HG02798 (cell line): Measurements from ENCODE around the gene MAP3K14.
A peak's percentile ranks its signal among the peaks of the same experiment; 100 is the strongest.

ENCODE experiments used
- ATAC-seq: cut with Tn5 transposase; IDR thresholded peaks from one replicate; pipeline ENCODE4 v1.9.1; 2021; ENCODE audit warnings: mild to moderate bottlenecking; ENCODE audit not compliant: unreplicated experiment, poor library complexity

Gene MAP3K14

DNA sequence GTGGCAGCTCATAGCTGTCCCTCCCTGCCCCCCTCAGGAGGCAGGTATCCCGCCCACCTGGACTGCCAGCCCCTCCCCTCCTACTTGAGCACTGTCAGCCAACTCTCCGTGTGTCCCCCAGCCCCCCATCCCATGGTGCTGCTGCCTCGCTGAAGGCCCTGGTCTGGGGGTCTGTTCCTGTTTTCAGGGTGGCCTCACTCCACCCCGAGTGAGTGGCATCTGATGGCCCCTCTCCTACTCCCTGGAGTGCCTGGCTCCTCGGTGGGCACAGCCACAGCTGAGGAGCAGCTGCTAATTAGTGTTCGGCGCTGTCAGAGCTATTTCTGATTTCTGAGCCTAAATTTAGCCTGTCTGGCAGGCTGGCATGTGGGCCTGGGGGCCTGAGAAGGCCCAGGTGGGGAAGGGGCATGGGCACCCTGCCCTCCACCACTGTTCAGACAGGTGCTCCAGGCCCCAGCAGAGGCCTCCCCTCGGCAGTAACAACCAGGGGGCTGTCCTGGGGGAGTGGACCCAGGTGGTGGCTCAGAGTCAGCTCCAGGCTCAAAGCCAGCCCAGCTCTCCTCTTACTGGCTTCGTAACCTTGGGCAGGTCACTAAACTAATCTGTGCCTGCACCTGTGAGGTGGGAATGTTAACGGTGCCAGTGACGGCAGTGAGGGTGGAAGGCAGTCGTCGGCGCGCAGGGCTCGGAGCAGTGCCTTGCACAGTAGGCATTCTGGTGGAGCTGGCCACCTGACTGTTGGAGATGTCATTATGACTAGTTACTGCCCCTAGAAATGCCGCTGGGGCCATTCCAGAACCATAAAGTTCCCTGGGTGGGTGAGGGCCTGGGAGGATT, 88.7 kb downstream of the MAP3K14 start:
- no peak for ATAC-seq

DNA sequence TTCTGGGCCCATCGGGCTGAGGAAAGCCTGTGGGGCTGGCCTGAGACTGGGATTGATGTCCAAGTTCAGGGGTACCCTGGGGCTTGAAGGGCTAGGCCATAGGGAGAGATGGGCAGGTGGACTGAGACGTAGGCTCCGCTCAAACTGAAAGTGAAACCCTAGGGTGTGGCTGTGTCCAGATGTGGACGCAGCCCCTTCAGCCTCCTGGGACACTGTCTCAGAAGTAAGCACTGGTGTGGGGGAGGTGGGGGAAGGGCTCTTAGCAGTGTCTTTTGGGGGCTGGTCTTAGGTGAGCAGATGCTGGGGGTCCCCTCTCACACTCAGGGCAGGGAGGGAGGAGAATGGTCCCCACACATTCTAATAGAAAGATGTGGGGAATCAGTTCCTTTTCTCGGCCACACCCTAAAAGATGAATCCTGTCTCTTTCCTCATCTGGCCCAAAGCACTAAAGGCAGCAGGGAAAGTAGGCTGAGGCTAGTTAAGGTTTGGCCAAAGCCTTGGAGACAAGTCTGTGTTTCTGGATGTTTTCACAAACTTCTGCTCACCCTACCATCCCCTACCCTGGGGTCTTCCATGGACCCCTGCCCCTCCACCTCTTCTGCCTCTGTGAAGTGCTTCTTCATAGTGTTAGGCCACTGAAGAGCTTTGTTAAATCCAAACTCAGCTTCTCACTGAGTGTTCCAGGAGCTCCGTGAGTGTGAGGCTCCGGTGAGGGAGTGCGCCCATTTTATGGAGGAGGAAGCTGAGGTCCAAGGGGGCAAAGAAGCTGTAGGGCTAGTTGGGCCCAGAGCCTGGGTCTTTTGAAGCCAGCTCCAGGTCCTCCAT, 89.5 kb downstream of the MAP3K14 start:
- ATAC-seq = peak; percentile 23

DNA sequence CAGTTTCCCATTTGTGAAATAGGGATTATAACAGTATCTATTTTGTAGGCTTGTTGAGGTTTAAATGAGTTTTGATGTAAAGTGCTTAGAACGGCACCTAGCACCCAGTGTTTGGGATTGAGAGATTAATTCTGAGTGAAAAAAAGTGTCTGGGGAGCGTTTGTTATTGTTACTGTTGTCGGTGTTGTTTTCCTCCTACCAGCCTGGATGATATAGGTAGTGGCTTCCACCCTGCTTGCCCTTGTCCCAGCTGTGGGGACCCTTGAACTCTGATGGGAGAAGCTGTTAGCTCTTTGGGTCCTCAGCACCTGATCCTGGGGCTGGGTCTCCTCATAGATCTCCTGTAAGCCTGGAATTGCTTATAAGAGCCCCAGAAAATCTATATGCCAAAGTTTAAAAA, 90.2 kb downstream of the MAP3K14 start:
- ATAC-seq = no peak

DNA sequence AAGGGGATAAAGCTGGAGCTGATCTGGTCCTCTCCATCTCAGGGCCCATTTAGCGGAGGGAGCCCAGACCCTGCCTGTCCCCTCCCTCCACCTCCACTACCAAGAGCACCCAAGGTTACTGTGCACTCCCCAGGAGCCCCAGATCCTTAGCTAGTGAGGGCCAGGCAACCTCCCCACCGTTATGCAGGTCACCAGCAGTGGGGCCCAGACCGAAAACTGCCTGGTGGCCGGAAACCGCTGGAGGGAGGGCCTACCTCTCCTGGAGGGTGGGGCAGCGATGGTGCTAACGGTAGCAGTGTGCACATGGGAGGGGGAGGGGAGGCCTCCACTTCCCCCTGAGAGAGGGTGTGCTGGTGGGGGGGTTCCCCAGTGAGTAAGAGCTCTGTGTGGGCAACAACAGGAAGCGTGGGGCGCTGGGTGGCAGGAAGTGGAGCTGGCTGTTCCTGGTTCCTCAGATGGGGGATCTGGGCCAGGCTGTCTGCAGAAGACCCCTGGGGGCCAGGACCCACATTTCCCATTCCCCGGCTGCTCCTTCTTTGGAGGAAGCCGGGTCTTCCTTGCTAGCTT, 90.8 kb downstream of the MAP3K14 start:
- ATAC-seq = peak; percentile 62

DNA sequence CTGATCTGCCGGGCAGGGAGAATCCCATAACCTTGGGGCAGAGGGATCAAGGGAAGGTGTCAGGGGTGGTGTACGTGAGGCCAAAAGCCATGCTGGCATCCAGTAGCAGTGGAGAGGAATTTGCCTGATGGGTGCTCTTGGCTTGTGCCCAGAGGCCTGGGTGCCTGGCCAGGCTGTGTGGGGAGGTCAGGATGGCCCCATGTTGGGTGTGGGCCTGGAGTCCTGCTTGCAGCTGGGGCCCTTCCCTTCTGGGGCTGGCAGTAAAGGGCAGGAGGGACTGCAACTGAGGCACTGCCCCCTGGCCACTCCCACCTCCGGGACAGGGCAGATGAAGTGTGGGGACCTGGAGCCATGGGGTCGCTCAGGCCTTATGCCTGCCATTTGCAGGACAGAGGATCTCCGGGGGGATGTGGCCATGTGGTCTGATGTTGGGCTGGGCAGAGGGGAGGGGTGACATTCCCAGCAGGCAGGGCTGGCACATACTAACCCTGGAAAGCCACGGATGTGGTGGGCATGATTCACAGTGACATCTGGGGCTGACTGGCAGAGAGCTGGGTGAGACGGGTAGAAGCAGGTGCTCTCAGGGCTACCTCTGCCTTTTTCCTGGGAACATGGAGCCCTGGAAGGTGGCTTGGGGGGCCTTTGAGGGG, 91.6 kb downstream of the MAP3K14 start:
- no peak for ATAC-seq

DNA sequence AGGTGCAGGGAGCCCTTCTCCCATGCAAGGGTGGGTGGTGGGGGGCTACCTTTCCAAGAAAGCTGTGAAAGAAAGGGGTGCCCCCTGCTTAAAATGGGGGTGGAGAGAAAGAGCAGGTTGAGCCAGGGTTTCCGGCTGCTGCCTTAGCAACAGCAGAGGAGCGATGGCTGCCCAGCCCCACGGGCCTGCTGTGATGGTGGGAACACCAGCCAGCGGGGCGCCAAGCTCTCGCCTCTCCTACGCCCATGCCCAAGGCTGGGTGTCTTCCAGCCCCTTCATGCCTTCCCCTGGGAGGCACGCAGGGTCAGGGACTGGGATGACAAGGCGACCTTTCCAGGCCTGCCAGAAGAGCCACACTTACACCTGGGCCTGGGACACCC, 92.2 kb downstream of the MAP3K14 start:
- ATAC-seq = no peak

DNA sequence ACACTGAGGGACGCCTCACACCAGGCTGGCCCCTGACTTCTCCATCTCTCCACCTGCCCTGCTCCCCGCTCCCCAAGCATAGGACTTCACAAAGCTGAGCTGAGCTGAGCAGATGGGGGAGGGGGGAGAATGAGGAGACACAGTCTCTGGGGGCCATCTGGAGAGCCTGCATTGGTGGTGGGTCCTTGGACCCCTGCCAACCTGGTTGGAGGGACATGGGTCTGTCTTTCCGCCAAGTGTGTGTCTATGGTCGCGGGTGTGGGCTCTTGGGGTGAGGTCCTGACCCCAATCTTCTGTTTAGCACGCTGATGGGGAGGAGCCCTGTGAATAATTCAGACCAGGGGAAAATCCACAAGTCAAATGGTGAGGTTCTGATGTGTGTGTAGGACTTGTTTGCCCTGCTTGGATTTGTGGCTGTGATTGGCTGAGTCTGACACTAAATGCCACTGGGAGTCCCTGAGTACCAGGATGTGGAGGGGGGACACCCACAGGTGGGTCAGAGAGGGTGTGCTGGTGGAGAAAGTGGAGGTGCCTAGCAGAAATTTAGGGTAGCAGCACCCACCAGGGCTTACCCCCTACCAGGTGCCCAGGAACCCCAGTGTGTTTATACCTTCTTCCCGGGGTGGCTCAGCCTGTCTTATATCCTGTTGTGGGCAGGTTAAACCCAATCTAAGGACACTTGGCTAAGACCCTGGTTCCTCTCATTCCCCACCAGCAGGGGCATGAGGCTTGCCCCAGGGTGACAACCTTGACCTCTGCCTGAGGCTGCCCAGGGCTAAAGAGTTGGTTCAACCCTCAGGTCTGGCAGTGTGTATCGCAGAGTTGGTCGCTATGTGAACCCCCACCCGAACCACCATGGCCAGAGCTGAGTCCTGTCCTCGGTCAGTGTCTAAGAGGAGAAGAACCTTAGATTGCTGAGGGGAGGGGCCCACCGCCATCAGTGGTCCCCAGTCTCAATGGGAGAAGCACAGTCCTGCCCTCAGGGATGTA, 93.0 kb downstream of the MAP3K14 start:
- ATAC-seq = no peak

DNA sequence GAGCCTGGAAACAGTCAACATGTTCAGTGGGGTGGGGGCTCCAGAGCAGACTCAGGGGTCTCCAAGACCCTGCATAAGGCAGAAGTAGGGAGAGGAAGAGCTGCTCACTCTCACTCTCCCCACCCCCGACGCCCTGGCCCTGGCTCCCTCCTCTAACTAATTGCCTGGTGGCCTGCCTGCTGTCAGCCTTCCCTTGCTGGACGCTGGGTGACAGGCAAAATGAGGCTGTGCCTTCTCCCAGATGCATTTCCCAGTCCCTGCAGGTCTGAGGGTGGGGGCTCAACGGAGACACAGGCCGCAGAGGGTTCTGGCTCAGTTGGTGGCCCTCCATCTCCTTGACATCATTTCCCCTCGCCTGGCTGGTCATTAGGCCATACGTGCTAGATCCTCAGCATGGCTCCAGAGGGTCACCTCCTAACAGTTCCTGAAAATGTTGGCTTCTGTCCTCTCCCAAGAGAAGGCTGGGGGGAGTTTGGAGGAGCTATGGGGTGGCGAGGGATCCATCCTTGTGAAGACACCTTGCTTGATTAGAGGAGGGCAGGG, 93.8 kb downstream of the MAP3K14 start:
- no peak for ATAC-seq

DNA sequence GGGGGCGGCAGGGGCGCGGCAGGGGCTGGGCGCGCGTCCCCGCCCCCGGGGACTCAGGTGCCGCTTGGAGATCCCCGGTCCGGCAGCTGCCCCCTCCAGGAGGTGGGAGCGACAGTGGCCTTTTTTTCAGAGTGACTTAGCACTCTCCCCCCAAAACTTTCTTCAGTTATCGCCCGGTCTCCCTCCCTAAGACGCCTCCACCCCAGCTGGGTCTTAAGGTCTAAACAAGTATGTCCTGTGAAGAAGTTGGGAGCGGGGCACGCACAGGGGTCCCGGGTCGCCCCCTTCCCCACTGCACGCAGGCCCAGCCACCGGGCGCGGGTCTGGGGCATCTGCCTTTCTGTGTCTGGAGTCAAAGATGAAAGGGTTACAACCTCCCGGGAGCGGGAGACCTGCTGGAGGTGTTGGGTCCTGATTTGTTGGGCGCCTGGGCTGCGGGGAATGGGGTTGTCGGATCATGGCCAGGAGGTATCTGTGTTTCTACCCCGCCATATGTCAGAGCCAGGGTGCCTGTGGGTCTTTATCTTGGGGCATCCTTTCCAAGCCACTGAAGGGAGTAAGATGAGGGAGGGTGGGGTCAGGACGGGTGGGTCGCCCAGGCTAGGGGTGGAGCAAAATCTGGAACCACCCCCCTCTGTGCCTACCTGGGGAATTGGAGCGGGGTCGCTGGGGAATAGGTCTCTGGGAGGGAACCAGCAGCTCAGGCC, 94.4 kb downstream of the MAP3K14 start:
- ATAC-seq = no peak

DNA sequence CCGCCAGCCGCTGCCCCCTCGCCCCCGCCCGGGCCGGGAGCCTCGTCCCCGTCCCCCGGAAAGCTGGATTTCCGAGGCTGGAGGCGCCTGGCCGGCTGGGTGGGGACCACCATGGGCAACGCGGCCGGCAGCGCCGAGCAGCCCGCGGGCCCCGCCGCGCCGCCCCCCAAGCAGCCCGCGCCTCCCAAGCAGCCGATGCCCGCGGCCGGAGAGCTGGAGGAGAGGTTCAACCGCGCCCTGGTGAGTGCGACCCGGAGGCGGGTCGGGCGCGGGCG, 94.9 kb downstream of the MAP3K14 start:
- ATAC-seq = no peak

DNA sequence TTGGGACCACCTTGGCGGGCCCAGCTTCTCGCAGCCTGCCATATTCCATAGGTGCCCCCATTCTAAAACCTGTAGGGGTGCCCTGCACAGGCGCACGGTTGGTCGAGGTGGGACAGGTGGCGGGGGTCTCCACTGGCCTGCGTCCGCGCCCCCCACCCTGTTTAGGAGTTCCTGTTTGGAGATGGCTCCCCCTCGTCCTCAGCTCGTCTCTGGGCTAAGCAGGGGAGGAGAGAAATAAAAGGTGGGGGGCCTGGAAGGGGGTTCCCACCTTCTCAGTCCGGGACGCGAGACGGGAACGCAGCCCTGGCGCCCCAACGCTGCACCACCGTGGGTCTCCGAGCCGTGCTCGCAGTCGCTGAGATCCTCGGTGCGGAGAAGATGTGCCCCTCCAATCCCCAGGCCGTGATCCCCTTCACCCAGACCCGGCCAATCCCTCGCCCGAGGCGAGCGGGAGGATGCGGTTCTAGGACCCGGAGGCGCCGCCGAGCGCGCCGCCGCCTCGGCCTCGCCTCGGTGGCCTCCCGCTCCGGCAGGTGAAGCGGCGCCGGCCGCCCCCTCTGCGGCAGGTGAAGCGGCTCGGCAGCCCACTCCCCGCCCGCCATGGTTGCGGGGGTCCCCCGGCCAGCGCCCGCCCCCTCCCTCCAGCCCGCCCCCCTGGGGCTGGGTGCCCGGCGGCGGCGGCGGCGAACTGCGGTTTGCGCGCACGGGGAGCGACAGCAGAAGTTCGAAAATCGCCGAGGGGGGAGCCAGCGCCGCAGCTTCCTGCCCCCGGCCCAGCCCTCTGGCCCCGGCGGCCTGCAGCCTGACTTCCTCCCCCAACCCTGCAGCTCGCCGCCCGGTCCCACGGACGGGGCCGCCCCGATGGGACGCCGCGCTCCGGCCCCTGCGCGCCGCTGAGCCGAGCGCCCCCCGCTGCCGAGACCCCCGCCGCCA, 95.5 kb downstream of the MAP3K14 start, which contains the start of gene FMNL1:
Gene FMNL1, plus strand, starts transcription at position 805 of the 933 bp plus-strand sequence. CDS start 240 bp downstream, outside the sequence.
- no peak for ATAC-seq

DNA sequence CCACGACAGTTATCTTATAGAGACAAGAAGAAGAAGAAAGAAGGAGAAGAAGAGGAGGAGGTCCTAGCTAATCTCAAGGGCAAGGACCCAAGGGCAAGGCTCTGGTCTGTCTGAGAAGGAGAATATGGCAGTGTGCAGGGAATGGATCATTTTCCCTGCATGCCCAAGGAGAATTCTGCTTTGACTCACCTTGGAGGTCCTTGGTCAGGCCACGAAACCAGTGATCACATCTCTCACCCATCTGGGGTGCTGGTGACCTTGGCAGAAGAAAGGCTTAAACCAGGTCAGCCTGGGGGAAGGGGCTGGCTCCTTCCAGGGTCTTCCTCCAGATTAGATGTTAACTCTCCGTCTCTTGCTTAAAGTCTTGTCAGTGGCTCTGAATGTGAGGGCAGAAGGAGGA, 96.7 kb downstream of the MAP3K14 start:
- no peak for ATAC-seq

DNA sequence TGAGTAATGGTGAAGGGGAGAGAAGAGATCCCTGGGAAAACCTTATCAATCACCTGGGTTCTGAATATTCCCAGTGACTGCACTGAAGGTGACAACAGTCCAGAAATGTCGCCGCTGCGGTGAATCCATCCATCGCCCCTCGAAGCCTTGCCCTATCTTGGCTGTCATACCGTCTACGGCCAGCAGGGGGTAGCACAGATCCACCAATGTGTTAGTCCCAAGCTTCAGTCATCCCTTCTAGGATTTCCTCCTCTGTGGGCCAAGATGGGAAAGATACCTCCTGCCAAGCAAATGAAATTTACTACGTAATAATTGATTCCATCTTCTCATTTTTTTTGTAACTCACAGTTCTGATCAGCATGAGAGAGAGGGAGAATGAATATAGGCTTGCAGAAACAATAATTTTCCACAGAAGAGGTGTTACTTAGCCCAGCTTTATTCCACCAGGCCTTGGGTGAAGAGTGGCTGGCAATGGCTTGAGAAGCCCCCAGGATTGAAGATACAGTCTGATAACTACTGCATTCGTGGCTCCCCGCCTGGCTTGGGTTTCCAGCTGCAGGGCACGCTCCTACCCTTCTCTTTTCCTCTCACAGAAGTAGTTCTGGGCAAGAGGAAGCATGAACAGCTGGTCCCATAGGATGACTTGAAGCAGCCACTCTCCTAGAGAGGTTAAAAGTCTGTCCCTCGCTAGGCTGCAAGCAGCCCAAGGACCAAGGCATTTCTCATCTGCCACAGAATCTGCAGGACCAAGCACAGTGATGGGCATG, 97.7 kb downstream of the MAP3K14 start:
- ATAC-seq = peak; percentile 44
